Endometrial microvascular endothelial cells (primary cell): ENCODE data around the gene ZNF157. TPM values are rescaled to one million over a fixed set of nuclear protein-coding genes. Genes with fewer than 3 reads are reported as not detected.
"Not testable (repeated sequence)": the region's sequence is repeated elsewhere in the genome, so short reads cannot be mapped to it uniquely, and the experiment has no call there.

Source experiments
- in situ Hi-C: cut with HindIII; loops from 2 replicates; pipeline ENCODE4 v1.10.0; 2017; ENCODE audit warnings: low sequenced_read_pairs, low pct_unique_long_range_greater_than_20kb; ENCODE audit errors: inconsistent ontology term
- total RNA-seq: library from RNA; depleted of rRNA; stranded (reverse); fragments of >200 nt; gene quantifications from one replicate; pipeline ENCODE4 v1.2.3, GENCODE V29; 2015; ENCODE audit errors: inconsistent ontology term

ZNF157 gene
- total RNA-seq = not detected

DNA sequence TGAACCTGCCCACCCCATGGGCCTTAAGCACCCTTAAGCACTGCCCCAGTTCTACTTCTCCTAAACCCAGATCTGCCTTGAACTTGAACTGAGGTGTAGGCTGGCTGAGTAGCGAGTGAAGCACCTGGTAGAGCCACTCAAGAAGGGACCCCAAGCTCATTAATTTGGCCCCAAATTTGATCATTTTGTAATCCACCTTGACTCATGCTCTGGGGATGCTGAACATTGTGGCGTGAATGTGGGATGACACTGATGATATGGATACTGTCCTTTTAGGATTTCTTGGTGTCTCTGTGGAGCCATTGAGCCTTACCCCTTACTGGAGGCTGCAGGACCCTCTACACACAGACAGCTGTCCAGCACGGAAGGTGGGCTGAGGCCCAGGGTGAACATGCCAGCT is at the start of gene ZNF157:
Gene ZNF157 (plus strand): TSS at position 301 of the 400 bp plus-strand sequence. CDS start 91 bp downstream, at position 392.
- in situ Hi-C loops = no loop called here

GRCh38 chrX:47321386-47321785 is 49.0 kb upstream of the ZNF157 start:
- in situ Hi-C loops = no loop called here

- in situ Hi-C loops = no loop called here
Observed at GRCh38 chrX:47321823-47322371, 48.5 kb upstream of the ZNF157 start.

DNA sequence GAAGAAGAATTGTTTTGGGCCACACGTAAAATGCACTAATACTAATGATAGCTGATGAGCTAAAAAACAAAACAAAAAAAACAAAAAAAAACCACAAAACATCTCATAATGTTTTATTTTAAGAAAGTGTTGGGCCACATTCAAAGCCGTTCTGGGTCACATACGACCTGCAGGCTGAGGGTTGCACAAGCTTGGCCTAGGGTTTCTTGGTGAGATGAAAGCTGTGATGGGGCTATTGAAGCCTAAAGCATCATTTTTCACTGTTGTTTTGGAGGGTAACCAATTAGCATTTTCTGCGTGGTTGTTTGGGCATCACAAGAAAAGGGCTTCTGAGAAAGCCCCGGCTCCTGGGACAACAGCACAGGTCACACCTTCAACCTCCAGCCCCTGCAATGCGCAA is 42.5 kb upstream of the ZNF157 start:
- in situ Hi-C loops = no loop called here

DNA sequence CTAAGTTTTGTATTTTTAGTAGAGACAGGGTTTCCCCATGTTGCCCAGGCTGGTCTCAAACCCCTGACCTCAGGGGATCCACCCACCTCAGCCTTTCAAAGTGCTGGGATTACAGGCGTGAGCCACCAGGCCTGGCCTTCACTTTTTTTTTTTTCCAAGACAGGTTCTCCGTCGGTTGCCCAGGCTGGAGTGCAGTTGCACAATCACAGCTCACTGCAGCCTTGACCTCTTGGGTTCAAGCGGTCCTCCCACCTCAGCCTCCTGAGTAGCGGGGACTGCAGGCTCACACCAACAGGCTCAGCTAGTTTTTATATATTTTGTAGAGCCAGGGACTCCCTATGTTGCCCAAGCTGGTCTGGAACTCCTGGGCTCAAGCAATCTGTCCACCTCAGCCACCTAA is 37.6 kb upstream of the ZNF157 start:
- in situ Hi-C loops = not testable (repeated sequence)

GRCh38 chrX:47351706-47352105 is 18.7 kb upstream of the ZNF157 start:
- in situ Hi-C loops = no loop called here

DNA sequence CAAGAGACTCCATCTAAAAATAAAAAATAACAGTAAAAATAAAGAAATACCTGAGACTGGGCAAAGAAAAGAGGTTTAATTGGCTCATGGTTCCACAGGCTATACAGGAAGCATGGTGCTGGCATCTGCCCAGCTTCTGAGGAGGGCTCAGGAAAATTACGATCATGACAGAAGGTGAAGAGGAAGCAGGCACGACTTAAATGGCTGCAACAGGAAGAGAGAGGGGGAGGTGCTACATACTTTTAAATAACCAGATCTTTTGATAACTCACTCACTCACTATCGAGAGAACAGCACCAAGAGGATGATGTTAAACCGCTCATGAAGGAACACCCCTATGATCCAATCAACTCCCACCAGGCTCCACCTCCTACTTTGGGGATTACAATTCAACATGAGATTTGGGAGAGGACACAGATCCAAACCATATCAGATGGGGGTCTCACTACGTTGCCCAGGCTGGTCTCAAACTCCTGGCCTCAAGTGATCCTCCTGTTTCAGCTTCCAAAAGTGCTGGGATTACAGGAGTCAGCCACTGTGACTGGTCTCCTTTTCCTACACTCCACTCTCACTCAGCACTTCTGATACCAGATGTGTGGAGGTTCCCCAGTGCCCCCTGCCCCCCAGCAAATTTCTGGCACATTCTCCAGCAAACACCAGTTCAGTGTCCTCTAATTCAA is 11.9 kb upstream of the ZNF157 start:
- in situ Hi-C loops = no loop called here

DNA sequence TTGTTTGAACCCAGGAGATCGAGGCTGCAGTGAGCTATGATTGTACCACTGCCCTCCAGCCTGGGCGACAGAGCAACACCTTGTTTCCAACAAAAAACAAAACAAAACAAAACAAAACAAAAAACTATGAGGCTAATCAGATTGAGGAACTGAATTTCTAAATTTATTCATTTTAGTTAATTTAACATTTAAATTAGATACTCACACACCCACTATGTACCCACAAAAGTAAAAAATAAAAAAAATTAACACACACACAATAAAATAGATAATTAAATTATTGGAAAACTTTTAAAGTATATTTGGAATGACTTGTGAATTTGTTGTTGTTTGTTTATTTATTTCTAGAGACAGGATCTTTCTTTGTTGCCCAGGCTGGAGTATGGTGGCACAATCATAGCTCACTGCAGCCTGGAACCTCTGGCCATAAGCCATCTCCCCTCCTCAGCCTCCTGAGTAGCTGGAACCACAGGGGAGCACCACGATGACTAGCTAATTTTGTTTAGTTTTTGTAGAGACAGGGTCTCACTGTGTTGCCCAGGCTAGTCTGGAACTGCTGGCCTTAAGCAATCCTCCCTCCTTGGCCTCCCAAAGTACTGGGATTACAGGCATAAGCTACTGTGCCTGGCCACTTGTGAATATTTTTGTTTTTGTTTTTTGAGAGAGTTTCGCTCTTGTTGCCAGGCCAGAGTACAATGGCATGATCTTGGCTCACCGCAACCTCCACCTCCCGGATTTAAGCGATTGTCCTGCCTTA is 9.8 kb upstream of the ZNF157 start:
- in situ Hi-C loops = no loop called here

DNA sequence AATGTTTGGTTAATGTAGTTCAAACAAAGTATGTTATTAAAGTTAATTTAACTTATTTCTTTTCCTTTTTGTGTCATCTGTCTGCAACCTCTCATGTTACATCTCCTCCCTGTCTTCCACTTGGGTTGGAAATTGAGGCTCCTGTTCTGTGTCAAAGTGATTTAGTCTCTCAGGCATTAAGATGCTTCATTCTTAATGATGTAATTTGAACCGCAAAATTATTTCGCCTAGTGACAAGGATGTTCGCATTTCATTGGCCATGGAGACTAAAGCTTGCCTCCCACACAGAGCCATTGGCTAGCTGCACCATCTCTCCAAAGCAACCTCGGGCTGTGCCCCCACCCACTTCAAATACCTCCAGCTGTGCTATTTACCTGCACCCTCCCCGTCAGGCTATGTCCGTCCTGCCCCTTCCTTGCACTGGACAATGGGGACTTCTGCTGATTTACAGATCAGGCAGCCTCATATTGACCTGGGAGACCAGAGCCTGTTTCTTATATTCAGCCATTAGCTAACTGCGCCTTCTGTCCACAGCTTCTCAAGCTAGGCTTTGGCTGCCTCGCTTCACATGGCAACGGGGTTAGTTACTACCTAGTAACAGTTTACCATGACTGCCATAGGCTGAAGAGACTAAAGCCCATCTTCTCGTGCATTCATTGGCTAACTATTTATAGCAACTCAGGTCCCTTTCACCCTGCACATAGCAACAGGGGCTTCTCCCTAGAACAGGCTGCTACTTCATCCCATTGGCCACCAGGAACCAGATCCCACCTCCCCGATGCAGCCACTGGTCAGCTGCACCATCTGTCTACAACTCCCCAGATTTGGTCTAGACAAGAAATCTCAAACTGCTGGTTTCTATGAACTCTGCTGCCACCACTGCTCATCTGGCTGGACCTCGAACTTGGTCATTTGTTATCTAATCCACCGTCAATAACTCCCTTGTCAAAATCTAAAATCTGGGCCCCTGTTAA is 8.6 kb upstream of the ZNF157 start:
- in situ Hi-C loops = no loop called here

- in situ Hi-C loops = no loop called here
Observed at GRCh38 chrX:47366041-47366722, 4.2 kb upstream of the ZNF157 start.

- in situ Hi-C loops = no loop called here
Observed at GRCh38 chrX:47373198-47373597, 2.8 kb downstream of the ZNF157 start.

DNA sequence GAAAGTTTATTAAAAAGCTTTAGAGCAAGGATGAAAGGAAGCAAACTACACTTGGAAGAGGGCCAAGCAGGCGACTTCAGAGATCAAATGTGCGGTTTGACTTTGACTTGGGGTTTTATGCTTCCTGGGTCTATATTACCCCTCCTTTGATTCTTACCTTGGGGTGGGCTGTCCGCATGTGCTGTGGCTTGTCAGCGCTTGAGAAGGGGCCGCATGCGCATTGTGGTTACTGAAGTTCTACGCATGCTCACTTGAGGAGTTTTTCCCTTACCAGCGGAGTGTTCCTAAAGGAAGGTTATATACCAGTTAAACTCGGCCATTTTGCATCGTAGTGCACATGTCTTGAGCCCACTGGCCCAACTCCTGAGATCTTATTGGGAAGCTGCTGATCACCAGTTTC is 9.9 kb downstream of the ZNF157 start:
- in situ Hi-C loops = no loop called here

GRCh38 chrX:47380837-47381236 is 10.5 kb downstream of the ZNF157 start:
- in situ Hi-C loops = not testable (repeated sequence)

DNA sequence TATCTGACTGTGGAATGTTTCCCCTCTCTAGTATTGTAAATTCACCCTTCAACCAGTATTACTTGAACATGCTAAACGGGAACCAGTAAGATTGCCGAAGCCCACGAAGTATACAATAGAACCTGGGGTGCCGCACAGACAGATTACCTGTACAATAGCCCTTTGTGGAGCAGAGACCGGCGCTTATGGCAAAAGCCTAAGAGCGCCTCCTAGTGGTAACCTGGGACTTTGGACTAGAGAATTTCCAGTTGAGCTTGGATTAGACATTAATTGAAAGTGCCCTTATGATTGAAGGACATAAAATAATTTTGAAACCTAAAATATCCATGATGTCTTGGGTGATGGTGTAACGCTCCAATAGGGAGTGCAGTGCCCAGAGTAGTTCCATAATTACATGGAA is 14.1 kb downstream of the ZNF157 start:
- in situ Hi-C loops = no loop called here

DNA sequence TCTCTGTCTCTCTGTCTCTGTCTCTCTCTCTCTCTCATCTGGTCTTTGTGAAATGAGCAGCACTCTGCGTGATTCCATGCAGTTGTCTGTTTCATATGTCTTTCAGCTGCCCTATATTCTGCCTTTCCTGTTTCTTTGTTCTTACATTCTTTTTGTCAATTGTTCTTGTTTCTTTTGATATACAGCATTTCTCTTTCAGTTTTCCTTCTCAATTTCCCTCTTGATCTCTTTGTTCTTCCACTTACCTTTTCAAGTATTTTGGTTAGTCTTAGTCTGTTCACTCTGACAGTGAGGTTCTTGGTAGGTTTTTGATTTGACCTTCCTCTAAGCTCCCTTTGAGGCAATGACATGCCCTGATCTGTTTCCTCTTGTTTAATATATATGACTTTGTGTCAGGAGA is 20.4 kb downstream of the ZNF157 start:
- in situ Hi-C loops = no loop called here

DNA sequence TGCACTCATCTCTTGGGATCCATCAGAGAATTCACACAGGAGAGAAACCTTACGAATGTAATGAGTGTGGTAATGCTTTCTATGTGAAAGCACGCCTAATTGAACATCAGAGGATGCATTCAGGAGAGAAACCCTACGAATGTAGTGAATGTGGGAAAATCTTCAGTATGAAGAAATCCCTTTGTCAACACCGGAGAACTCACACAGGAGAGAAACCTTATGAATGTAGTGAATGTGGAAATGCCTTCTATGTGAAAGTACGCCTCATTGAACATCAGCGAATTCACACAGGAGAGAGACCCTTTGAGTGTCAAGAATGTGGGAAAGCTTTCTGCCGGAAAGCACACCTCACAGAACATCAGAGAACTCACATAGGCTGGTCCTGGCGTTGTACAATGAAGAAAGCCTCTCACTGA is 42.8 kb downstream of the ZNF157 start:
- in situ Hi-C loops = no loop called here

GRCh38 chrX:47420265-47420664 is 49.9 kb downstream of the ZNF157 start:
- in situ Hi-C loops = no loop called here

DNA sequence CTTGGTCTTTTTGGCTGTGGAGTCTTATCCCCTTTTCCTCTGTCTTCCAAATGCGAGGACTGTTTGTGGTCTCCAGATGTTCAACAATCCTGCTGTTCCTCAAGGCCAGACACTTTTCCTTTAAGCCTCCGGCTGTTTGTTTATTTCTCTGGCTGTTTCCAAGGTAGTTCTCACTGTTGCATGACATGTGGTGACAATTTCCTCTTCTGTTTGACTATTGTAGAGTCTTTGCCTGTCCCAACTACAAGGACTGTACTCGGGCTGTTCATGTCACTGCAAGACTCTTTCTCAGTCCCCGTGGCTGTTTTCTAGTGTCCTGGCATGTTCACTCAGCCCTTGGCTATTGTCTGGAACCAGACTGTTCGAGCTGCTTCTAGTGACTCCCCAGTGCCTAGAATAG is 50.6 kb downstream of the ZNF157 start:
- in situ Hi-C loops = no loop called here

DNA sequence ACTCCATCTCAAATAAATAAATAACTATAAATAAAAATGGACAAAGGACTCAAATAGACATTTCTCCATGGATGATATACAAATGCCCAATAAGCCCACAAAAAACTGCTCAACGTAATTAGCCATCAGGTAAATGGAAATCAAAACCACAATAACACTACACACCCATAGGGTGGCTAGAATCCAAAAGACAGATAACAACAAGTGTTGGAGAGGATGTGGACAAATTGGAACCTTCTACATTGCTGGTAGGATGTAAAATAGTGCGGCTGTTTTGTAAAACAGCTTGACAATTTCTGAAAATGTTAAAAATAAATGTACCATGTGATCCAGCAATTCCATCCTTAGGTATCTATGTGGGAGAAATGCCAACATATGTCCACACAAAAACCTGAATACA is 52.1 kb downstream of the ZNF157 start:
- in situ Hi-C loops = no loop called here
